ENCODE results near the gene SEC22C. TPM values are rescaled to one million over a fixed set of nuclear protein-coding genes. Genes with fewer than 3 reads are reported as not detected.

SEC22C gene
- polyA plus RNA-seq, 1 of the 3 experiments (the other 2 are of a cell fraction): 28.5 TPM

DNA sequence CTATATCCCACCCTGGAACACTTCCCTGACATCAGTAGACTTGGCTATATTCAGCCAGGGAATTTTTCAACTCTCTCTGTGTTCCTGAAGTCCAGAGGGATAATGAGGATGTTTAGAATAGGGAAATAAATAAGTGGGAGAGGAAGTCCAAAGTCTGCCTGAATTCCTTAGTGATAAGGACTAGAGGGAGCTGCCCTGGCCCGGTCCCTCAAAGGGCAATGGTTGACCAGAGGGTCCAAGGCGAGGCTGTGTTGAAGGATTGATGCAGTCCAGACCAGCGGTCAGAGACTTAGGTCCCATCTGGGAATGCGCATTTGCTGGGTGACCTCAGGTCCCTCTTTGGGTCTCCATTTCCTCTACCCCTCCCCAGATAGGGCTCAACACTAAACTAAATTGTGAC lies 71.4 kb downstream of the SEC22C start:
- DNase-seq: no peak
- Histone ChIP-seq H3K27ac (ENCODE audit: low read depth in 2 of 2, low read length in 1 of 2) (no peak overlapping the region), H3K36me3 (replicated peaks in 1 of 2; ENCODE audit: control insufficient read depth in 1 of 2, insufficient read depth in 2 of 2, low read length in 1 of 2) (no peaks in the 10 kb centered on the region), H3K4me2 (no peak overlapping the region), H3K9me2 (no peaks in the 10 kb centered on the region), H4K20me1 (ENCODE audit: insufficient read depth) (no peaks in the 10 kb centered on the region), H2AFZ (ENCODE audit: low read depth) (no peak overlapping the region), H3K27me3 (ENCODE audit: insufficient read depth) (peaks cover 3% of the 10 kb centered on the region; the same call in 1 of the 2 replicates), H3K9ac (no peak overlapping the region), H3K4me3 (ENCODE audit: low read depth in 2 of 2, low read length in 1 of 2) (no peak overlapping the region), H3K4me1 (ENCODE audit: control insufficient read depth in 1 of 2, insufficient read depth in 2 of 2, low read depth in 1 of 2, low read length in 1 of 2) (no peaks in the 10 kb centered on the region), H3K79me2 (ENCODE audit: insufficient read depth) (no peaks in the 10 kb centered on the region), H3F3A (replicated peaks; ENCODE audit: insufficient read depth) (no peaks in the 10 kb centered on the region), H3K9me3 (no peaks in the 10 kb centered on the region)
- WGBS (ENCODE audit: low lambda C conversion rate): 15% methylated on average over 2 of the region's 4 CpGs
- TF ChIP-seq FOSL2 (IDR thresholded peaks at IDR 0.05; ENCODE audit: borderline replicate concordance, low read depth): no peak
- TF ChIP-seq GABPA (IDR thresholded peaks at IDR 0.05; ENCODE audit: low read depth): no peak
- TF ChIP-seq PBX3 (IDR thresholded peaks at IDR 0.05): no peak
- TF ChIP-seq JUND (IDR thresholded peaks at IDR 0.05): no peak
- TF ChIP-seq, protein P1, sequence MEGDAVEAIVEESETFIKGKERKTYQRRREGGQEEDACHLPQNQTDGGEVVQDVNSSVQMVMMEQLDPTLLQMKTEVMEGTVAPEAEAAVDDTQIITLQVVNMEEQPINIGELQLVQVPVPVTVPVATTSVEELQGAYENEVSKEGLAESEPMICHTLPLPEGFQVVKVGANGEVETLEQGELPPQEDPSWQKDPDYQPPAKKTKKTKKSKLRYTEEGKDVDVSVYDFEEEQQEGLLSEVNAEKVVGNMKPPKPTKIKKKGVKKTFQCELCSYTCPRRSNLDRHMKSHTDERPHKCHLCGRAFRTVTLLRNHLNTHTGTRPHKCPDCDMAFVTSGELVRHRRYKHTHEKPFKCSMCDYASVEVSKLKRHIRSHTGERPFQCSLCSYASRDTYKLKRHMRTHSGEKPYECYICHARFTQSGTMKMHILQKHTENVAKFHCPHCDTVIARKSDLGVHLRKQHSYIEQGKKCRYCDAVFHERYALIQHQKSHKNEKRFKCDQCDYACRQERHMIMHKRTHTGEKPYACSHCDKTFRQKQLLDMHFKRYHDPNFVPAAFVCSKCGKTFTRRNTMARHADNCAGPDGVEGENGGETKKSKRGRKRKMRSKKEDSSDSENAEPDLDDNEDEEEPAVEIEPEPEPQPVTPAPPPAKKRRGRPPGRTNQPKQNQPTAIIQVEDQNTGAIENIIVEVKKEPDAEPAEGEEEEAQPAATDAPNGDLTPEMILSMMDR (IDR thresholded peaks at IDR 0.05): no peak
- TF ChIP-seq REST (IDR thresholded peaks at IDR 0.05; ENCODE audit: low read depth, low read length): no peak
- TF ChIP-seq RCOR1 (IDR thresholded peaks at IDR 0.05; ENCODE audit: low read length): no peak
- TF ChIP-seq TEAD4 (IDR thresholded peaks at IDR 0.05; ENCODE audit: borderline replicate concordance, insufficient read depth): no peak
- TF ChIP-seq TAF1 (IDR thresholded peaks at IDR 0.05; ENCODE audit: borderline replicate concordance, low read depth, low read length): no peak
- TF ChIP-seq ELF1 (IDR thresholded peaks at IDR 0.05): no peak
- TF ChIP-seq EZH2phosphoT487 (IDR thresholded peaks at IDR 0.05; ENCODE audit: borderline replicate concordance, low read depth): no peak
- no peak for TF ChIP-seq FOXM1 (IDR thresholded peaks at IDR 0.05; ENCODE audit: low read depth)
- TF ChIP-seq CHD2 (IDR thresholded peaks at IDR 0.05; ENCODE audit: low read length, partially characterized antibody): no peak
- no peak for TF ChIP-seq GATA2 (CRISPR knock-in tag; IDR thresholded peaks at IDR 0.05)
- TF ChIP-seq, protein P2, sequence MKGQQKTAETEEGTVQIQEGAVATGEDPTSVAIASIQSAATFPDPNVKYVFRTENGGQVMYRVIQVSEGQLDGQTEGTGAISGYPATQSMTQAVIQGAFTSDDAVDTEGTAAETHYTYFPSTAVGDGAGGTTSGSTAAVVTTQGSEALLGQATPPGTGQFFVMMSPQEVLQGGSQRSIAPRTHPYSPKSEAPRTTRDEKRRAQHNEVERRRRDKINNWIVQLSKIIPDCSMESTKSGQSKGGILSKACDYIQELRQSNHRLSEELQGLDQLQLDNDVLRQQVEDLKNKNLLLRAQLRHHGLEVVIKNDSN (IDR thresholded peaks at IDR 0.05; ENCODE audit: borderline replicate concordance, low read depth): no peak
- TF ChIP-seq, protein P3, sequence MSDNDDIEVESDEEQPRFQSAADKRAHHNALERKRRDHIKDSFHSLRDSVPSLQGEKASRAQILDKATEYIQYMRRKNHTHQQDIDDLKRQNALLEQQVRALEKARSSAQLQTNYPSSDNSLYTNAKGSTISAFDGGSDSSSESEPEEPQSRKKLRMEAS (IDR thresholded peaks at IDR 0.05; ENCODE audit: low read depth): no peak
- TF ChIP-seq ZBTB33 (IDR thresholded peaks at IDR 0.05; ENCODE audit: borderline replicate concordance, low read depth): no peak
- CTCF ChIA-PET: interaction anchor here (0.5 to 3.0 kb wide), 3 partner anchors 8 to 234 kb away, joined by 3 to 9 read pairs (median 3); partner anchors contain the start of gene VIPR1
- POLR2A ChIA-PET: interaction anchor here (1.2 kb wide), 1 partner anchor 9 kb away, joined by 4 read pairs; the partner anchor contains the start of gene VIPR1

All from SK-N-SH (cell line).